ENCODE measurements around the gene C20orf144.

C20orf144 gene

DNA sequence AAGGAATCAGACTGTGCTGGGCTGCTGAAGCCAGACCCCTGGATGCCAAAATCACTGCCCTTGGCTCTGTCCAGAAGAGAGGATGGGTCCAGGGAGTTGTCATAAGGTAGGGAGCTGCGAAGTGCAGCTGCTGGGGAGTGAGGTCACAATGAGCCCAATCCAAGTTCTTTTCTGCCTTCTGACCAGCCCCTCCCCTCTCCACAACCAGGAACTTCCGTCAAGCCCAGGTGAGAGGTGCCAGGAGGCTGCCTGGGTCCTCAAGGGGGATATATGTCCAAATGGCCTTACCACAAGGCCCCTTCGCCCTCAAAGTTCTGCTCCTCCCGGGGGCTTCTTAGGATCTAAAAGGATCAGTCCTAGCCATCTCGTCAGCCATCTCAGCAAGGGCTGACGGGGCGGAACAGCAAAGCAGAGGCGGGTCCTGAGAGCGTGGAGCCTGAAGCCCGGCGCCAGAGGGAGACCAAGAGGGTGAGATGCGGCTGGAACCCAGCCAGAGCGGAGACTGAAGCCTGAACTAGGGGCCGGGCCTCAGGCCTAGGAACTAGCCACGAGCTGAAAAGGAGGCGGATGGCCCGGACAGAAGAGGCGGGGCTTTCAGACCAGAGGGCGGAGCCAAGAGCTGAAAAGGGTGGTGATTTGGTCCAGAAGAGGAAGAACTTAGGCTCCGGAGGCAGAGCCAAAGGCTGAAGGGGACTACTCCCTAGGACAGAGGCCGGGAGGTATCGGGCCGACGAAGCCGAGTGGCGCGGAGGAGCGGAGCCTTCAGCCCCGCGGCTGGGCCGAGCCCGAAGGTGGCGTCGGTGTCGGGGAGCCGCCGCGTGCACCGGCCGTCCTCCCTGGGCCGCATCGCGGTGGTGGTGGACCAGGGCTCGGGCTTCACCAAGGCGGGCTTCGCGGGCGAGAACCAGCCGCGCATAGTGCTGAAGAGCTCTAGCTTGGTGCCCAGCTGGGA lies 4.4 kb downstream of the C20orf144 start, which contains the start of gene ACTL10:
Gene ACTL10, plus strand, starts transcription at position 651 of the 952 bp plus-strand sequence. CDS start 555 bp downstream, outside the sequence.
- peak; percentile 80 for DNase-seq (ENCODE audit: low read depth)

DNA sequence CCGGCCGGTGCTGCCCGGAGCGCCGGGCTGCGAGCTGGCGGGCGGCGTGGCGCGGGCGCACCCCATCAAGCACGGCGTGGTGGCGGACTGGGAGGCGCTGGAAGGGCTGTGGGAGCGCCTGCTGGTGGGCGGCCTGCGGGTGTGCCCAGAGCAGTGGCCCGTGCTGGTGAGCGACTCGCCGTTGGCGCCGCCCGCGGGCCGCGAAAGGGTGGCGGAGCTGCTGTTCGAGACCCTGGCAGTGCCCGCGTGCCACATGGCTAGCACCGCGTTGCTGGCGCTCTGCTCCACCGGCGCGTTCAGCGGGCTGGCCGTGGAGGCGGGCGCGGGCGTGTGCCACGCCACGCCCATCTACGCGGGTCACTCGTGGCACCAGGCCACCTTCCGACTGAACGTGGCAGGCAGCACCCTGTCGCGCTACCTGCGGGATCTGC lies 5.1 kb downstream of the C20orf144 start:
- DNase-seq (ENCODE audit: low read depth): peak; percentile 30

DNA sequence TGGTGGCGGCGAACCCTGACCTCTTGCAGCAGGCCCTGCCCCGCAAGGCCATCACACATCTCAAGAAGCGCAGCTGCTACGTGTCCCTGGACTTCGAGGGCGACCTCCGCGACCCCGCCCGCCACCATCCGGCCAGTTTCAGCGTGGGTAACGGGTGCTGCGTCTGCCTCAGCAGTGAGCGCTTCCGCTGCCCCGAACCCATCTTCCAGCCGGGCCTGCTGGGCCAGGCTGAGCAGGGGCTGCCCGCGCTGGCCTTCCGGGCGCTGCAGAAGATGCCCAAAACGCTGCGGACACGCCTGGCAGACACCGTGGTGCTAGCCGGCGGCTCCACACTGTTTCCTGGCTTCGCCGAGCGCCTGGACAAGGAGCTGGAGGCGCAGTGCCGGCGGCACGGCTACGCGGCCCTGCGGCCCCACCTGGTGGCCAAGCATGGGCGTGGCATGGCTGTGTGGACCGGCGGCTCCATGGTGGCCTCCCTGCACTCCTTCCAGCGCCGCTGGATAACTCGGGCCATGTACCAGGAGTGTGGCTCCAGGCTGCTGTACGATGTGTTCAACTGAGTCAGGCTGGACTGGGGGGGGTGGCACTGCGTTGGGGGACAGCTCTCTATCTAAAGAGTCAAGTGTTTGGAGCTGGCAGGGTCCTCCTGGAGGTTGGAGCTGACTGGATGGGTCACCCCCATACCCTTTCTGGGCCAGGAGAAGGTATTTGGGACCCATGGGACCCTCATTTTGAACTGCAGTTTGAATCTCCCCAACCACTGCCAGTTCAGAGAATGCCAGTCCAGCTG lies 5.7 kb downstream of the C20orf144 start:
- peak; percentile 62 for DNase-seq (ENCODE audit: low read depth)

DNA sequence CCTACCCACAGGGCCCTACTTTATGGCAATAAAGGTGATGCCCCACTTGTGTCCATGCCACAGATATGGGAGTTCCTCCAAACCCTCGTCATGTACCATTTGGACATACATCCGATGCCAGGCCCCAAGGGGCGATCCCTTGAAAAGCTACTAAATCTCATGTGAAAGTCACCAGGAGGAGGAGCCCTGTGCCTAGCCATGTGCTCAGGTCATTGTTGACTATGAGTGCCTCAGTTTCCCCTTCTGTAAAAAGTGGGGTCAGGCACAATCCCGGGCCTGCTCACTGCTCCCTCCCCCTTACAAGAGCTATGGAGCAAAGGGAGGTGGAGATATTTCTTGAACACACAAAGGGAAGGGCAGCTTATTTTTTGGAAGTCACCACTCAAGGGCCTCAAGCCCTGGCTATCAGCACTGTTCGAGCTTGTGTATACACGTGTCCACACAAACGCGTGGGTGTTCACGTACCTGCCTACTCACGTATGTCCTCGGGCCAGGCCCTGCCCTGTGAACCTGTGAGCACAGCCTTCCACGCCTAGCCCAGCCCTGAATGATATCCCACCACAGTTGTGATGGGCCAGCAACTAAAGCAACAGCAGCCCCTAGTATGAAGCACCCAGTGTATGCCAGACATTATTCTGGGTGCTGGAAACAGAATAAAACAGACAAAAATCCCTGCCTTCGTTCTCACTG lies 6.5 kb downstream of the C20orf144 start:
- no peak for DNase-seq (ENCODE audit: low read depth)

DNA sequence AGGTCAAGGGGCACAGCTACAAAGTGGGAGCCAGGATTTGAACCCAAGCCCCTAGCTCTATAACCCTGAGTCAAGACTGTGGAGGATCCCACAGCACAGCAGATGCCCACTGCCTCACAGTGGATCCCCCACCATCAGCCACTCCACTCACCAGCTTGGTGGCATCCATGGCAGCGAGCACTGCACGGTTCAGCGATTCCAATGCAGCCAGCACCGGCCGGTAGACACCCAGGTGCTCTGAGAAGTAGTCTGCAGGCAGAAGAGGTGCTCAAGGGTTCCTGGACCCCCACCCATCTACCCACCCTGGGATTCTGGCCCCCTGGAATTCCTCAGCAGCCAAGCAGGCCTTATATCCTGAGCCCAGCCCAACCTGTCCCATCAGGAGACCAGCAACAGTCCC lies 7.1 kb downstream of the C20orf144 start:
- DNase-seq (ENCODE audit: low read depth): no peak

DNA sequence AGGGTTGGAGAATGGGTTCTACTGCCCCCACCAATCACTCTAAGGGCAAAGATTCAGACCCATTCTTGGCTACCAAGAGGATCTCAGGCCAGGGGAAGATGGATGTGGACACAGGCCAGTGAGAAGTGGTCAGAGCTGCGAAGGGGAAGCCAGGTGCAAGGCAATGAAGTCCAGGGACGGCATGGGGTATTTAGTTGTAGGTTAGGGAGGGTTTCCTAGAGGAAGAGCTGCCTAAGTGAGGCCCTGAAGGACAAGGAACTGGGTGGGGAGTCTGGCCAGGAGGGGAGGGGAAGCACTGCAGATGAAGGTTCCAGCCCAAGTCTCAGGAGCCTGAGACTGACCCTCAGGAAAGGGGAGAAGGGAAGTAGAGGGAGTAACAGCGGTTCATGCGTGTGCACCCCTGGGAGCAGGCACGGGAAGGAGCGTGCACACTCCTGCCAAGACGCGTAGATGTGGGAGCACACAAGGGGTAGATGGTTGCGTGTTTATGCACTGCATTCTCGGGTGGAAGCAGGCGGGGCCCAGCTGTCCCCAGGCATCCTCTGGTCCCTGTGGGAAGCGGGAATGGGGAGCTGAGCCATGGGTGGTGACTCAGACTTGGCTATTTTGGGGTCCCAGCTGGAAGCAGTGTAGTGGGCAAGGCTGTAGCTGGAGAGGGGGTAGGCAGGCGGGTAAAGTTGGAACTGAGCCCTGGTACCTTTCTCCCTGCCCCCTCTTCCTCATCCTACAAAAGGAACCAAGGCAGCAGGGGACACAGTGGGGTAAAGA lies 7.9 kb downstream of the C20orf144 start:
- no peak for DNase-seq (ENCODE audit: low read depth)

DNA sequence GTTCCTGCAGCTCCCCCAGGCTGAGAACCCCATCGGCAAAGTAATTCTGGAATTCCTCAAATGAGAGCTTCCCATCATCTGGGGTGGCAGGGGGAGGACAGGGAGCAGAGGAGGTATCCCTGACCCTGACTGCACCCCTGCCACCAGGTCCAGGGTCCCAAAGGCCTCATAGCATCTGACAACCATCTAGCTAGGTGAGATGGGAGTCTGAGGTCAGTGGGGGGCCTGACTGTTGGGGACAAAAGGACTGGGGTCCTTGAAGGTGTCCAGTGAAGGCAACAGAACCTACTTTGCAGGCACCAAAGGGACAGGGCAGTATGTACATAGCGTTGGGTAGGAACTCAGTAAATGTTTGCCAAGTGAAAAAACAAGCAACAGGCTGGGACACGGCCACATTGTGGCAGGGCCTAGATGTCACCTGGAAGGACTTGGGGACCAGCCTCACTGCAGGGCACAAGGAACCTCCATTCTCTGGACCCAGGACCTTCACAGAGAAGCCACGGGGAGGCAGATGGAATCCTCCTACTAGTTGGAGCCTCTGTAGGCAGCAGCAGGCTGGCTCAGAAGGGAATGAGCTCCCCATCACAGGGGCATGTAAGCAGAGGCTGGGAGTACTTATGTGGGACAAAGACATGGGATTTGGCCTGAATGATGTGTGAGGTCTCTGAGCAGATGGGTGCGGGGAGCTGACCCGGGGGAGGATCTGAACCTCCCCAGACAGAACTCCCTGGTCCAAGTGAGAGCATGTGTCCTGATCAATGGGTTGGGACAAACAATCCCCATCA lies 8.8 kb downstream of the C20orf144 start:
- DNase-seq (ENCODE audit: low read depth): no peak

DNA sequence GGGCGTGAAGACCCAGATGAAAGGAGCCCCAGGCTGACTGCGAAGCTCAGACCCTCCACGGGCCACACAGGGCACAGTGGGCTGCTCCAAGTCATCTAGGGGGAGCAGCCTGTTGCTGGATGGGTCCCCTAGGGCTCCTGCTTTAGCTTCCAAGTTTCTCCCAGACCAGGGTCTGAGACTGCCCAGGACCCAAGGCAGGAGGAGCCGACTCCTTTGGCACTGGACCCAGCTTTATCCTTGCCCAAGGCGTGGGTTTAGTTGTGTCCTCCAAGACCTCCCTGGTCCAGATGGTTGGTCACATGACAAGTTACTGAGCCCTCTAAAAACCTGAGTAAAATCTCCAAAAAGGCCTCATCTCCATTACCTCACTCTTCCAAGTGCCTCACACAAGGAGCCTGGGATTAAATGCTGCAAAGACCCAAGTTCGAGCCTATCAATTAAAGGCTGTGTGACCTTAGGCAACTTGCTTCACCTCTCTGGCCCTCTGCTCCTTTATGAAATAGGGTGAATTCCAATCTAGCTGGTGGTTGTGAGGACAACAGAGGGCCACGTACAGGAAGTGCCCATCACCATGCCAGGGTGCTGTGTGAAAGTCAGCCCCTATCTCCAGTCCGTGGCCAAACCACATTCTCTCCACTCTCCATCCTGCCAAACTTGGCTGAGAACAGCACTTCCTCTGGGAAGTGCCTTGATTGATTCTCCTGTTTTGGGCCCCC lies 9.6 kb downstream of the C20orf144 start:
- no peak for DNase-seq (ENCODE audit: low read depth)

DNA sequence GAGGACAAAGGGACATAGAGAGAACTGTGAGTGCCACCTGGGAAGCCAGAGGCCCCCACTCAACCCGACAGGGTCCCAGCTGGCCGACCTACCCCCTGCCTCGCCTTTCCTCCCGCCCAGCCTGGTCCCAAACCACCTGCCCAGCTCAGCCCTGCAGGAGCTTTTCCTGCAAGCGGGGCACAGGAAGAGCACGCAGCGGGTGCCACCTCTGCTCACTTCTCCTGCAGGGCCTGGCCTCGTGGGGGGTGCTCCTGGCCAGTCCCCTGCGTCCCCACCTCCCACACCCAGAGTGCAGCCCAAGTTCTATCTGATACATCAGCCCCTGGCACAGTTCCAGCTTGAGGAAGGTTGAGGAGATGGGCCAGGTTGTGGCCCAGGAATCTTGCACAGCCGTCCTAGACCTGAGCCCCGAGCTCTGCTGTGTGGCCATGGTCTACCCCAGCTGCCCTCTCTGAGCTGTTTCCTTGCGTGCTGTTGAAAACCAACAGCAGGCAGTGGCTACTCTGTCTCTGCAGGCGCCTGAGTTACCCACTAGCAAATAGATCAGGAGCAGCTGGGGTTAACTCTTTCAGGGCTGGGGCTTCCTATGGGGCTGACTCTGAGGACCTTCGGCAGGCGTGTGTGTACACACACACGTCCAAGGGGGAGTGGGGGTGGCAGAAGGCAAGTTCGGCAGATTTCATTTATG lies 10.4 kb downstream of the C20orf144 start:
- DNase-seq (ENCODE audit: low read depth): no peak

DNA sequence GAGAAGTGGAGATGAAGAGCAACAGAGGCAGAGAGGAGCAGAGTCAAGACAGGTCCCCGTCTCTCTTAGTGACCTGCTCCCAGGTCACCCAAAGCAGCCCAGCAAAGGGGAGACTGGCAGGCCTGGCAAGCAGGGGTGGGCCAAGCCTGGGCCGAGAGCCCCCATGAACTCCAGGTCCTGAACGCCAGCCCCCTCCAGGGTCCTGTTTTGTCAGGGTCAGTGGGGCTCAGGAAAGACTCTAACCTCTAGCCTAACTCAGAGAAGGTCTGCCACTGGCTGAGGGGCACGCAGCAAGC lies 10.9 kb downstream of the C20orf144 start:
- DNase-seq (ENCODE audit: low read depth): no peak

DNA sequence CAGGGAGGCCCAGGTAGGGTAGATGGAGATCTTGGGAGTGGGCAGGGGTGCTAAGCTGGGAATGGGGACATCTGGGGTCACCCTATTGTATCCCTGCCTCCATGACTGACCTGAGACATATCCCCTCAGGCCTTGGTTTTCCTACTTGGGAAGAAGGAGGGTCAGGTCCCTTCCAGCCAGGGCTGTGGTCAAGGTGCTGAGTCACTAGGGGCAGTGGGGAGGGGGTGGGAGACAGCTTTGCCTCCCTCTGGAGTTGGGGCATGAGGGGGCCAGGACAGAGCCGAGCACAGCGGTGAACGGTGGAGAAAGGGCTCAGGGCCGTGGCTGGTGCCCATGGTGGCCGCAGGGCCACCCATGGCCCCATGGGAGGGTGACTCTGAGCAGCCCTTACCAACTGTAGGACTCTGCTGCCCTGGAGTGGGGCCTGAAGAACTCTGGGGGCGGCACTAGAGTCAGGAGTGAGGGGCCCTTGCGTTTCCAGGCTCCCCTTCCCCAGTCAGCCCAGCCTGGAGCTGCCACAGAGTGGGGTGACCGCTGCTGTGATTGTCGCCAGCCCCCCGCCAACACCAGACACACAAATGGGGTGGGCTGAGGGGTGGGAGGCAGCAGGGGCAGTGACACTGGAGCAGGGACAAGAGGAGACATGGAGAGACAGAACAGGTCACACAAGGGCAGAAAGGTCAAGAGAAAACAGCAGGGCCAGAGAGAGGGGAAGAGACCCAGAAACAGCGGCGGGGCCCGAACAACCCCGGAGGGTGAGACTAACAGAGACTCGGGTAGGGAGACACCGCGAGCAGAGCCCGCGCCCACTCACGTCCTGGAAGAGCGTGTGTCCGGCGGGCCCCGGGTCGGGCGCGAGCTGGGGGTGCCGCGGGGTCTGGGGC lies 11.5 kb downstream of the C20orf144 start:
- DNase-seq (ENCODE audit: low read depth): no peak

DNA sequence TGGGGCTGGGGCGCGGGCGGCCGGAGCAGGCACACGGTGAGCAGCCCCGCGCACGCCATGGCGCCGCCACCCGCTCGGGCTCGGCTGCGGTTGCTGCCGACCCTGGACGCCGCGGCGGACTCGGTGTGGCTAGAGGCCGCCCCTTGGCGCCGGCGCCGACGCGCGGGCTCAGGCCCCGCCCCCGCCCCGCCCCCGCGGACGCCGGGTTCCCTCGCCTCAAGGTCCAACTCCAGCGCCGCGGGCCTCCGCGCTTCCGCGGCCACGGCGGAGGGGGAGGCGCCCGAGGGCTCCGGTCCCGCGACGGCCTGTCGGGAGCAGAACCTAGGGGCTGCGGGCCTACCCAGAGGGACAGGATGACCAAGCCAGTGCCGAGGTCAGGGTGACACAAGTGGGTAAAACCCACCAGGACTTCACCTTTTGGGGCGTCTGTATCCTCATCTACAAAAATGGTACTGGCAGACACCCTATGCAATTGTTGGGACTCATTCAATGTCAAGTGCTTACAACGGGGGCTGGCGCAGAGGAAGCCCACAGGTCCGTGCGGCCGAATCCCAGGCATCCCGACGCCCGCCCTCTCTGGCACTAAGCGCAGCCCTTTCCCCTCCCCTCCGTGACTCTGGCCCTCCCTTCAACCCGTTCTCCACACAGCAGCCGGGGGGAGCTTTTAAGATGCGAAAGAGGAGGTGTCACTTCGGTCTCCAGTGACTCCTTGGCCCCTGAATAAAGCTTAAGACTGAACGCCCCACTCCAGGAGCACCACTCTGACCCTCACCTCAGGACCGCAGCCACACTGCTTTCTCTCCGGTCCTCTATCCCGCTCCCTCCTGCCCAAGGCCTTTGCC lies 12.4 kb downstream of the C20orf144 start, which contains the start of gene NECAB3:
Gene NECAB3, minus strand, starts transcription at position 135 of the 842 bp plus-strand sequence. Its CDS starts 76 bp downstream, at position 59.
- DNase-seq (ENCODE audit: low read depth): peak; percentile 58

DNA sequence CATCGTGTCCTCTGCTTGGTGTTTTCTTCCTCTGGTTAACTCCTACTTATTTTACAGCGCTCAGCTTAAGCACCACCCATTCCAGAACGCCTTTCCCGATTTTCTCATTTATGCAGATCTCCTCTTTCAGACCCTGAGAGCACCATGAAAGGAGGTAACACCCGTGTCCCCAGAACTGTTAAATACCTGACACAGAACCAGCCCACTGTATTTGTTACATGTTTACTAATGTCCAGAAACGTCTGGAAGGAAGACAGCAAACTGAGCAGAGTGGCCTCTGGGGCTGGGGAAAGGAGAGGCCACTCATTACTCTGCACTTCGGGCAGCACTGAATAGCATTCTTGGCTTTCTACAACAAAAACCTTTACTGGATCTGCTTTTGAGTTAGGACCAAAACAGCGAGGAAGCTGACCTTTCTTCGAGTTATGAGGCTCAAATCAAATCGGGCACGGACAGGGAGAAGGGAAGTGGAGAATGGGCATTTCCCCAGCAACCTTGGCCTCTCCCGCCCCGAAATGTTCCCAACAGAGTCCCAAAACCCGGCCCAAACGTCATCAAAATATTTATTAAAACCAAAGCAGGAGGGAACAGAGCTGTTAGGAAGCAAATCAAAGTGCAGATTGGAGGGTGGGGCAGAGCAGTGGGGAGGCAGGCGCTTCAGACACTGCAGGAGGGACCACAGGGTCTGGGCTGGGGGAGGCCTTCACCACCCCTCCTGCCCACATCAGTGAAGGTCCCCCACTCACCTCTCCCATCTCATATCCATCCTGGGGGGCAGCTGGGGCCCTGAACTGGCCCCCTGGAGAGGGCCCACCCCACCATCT lies 13.2 kb downstream of the C20orf144 start:
- no peak for DNase-seq (ENCODE audit: low read depth)

DNA sequence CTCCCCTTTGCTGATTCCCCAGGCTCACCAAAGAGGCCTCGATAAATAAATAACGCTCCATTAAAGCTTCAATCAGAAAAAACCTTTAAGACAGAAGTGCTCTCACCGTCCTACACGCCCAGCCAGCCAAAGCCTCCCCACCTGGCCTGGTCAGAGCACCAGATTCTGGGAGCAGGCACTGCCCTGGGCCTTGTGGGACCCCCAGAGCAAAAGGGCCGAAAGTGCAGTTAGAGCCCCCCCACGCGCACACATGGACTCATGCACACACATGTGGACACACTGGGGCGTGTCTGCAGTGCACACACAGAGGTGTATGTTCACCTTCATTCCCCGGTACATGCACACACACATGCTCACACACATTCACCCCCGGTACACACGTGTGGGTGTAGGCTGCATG lies 14.0 kb downstream of the C20orf144 start:
- DNase-seq (ENCODE audit: low read depth): no peak

DNA sequence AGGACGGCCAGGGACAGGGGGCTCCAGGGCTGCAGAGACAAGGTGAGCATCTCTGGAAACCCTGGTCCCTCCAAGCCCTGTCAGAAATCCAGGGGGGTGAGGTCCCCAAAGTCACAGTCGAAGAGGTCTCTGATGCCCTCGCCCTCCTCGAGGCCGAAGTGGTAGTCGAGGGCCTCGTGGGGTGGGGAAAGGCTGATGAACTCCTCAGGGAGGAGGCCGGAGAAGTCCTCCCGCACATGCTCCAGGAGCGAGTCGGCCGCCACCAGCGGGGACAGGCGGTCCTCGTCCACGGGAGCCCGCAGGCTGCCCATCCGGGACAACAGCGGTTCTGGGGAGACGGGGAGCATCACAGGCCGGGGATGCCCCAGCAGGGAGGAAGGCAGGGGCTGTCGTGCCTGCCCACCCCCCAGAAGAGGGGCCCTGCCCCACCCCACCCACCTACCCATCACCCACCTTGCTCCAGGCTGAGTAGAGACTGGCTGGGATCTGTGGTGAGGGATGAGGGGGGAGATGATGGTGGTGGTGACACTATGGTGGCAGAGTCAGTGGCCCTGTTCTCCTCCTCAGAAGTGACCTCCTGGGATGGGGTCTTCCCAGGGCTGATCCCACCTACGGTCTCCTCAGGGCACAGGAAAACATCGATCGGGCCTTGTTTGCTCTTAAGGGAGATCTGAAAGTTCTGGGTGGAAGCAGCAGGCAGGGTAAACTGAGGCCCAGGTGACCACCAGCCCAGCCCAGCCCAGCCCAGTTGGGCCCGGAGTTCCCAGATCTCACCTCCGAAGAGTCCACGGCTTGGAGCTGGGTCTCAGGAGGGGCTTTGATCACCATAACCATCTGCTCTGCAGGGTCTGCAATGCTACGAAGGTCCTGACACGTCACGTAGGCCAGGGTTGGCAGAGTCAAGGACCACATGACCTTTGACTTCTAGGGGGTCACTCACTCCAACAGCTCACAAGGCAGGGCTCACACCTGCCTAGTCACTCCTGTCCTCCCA lies 14.8 kb downstream of the C20orf144 start:
- no peak for DNase-seq (ENCODE audit: low read depth)

All from stimulated activated CD8-positive, alpha-beta memory T cell treated with anti-CD3 and anti-CD28 coated beads, Interleukin-4, amount 100 ng/mL, for 24 hours (primary cell).